HG02970 (cell line): ENCODE results near the gene H6PD.

ENCODE experiments used
- ATAC-seq: cut with Tn5 transposase; IDR thresholded peaks from one replicate; pipeline ENCODE4 v1.9.1; 2021; ENCODE audit warnings: mild to moderate bottlenecking, moderate library complexity, moderate number of reproducible peaks; ENCODE audit not compliant: unreplicated experiment, low FRiP score

The H6PD gene

GRCh38 chr1:9253004-9253403, 18.4 kb downstream of the H6PD start:
- no peak for ATAC-seq

- ATAC-seq: no peak
Measured at GRCh38 chr1:9253453-9254105, 19.0 kb downstream of the H6PD start.

GRCh38 chr1:9256332-9256731, 21.8 kb downstream of the H6PD start:
- ATAC-seq: no peak

- ATAC-seq: no peak
Measured at GRCh38 chr1:9257851-9258250, 23.3 kb downstream of the H6PD start.

- no peak for ATAC-seq
Measured at GRCh38 chr1:9258629-9259028, 24.1 kb downstream of the H6PD start.

GRCh38 chr1:9260059-9260766, 25.6 kb downstream of the H6PD start:
- no peak for ATAC-seq

- ATAC-seq: no peak
Measured at GRCh38 chr1:9261496-9261895, 26.9 kb downstream of the H6PD start.

- no peak for ATAC-seq
Measured at GRCh38 chr1:9262096-9262986, 27.8 kb downstream of the H6PD start.

GRCh38 chr1:9263276-9263855, 28.8 kb downstream of the H6PD start:
- no peak for ATAC-seq

- no peak for ATAC-seq
Measured at GRCh38 chr1:9263984-9264872, 29.7 kb downstream of the H6PD start.

- ATAC-seq: no peak
Measured at GRCh38 chr1:9265037-9265436, 30.5 kb downstream of the H6PD start.

- ATAC-seq: no peak
Measured at GRCh38 chr1:9265968-9266367, 31.4 kb downstream of the H6PD start.

GRCh38 chr1:9267352-9267686, 32.7 kb downstream of the H6PD start:
- no peak for ATAC-seq

GRCh38 chr1:9267827-9268581, 33.4 kb downstream of the H6PD start:
- ATAC-seq: no peak

GRCh38 chr1:9269078-9269501, 34.5 kb downstream of the H6PD start:
- no peak for ATAC-seq

- no peak for ATAC-seq
Measured at GRCh38 chr1:9269721-9270120, 35.1 kb downstream of the H6PD start.

GRCh38 chr1:9270290-9270883, 35.8 kb downstream of the H6PD start:
- no peak for ATAC-seq

- ATAC-seq: no peak
Measured at GRCh38 chr1:9271283-9271682, 36.7 kb downstream of the H6PD start.
